OCI-M2 (cell line): ENCODE data around the gene RCAN2.

ENCODE experiments used
- DNase-seq: peaks from one replicate; lab custom pipeline; 2025; ENCODE audit not compliant: unreplicated experiment; lab: John Stamatoyannopoulos, UW

RCAN2 gene

DNA sequence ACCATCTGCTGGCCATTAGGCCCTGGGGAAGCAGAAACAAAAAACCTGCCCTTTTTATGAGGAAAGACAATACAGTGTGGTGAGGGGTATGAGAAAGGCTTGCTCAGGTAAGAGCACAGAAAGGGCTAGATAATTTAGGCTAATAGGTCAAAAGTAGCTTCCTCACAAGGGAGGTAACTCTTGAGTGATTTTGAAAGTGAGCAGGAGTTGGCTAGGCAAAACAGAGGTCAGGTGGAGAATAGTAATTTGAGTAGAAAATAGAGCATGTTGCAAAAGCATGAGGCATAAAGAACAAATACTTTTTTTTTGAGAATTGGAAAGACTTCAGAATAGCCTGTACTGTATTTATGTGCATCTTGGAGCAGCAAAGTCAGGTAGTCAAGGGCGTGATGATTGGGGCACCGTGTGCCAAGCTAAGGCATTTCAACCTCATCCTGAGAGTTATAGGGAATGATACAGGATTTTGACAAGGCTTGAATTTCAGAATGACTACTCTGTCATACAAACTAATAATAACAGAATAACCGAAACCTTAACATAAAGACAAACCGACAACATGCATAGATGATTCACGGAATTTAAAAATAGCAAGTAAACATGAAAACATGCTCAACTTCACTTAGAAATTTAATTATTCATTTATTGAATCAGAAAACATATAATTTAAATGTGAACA lies 197.5 kb downstream of the RCAN2 start:
- DNase-seq: no peak

DNA sequence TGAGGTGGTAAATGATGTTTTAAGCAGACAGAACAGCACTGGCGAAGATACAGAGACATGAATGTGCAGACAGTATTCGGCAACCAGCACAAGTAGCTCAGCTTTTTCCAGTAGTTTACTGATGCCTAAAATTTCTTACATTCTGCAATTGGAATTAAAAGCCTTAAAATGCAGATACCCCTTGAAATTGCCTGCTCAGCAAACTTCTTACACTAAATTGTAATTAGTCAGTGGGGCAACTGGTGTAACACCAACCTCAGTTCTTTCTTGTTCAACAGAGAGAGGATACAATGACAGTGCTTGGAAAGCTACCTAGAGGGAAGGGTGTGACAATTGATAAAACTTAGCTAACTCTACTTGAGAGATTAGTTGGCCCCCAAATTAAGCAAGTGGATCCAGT lies 199.4 kb downstream of the RCAN2 start:
- no peak for DNase-seq

DNA sequence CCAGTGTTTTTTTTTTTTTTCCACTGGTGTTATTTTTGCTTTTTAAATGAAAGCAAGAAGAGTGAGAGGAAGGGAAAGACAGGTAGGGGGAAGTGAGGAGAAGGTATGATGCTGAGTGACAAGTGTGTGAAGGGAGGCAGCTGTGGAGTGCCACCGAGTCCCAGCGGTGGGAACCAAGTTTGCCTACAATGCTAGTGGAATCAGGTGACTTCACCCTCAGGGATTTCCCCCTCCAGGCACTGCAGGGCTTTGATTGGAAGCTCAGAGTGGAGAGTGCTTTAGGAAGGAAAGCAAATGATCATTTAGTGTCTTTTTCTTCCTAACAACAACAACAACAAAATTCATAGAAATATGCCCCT lies 200.0 kb downstream of the RCAN2 start:
- DNase-seq: no peak

DNA sequence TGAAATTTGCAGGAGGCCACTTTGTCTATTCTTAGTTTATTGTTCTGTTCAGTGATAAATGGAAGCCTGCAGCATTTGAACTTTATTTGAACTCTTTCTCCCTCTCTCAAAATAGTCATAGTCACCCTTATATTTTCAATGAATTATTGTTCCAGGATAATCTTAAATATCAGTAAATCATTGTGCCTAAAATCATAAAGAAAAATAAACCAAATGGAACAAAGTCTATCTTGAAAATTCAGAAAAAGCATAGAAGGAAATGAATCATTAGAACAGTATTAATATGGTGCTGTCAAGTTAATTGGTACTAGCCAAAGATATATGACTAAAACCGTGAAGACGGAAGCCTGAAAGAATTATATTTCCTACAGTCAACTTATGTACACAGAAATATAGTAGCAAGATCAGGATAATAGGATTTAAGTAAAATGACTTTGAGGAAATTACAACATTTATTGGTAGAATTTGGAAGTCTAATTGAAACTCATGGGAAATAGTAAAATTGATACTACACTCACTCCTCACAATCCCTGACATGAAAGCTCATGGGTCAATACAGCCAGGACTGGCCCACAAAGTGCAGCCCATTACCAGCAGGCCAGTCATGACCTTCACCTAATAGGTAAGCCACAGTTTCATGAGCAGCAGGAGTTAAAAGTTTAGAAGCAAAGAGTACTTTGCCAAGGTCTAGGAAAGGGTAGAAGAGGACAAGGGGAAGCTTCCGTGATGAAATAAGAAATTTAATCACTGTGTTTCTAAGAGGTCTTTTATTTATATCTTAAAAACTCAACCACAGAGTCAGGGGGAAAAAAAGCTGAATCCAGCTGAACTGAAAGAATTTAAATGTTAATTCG lies 200.6 kb downstream of the RCAN2 start:
- DNase-seq: no peak

DNA sequence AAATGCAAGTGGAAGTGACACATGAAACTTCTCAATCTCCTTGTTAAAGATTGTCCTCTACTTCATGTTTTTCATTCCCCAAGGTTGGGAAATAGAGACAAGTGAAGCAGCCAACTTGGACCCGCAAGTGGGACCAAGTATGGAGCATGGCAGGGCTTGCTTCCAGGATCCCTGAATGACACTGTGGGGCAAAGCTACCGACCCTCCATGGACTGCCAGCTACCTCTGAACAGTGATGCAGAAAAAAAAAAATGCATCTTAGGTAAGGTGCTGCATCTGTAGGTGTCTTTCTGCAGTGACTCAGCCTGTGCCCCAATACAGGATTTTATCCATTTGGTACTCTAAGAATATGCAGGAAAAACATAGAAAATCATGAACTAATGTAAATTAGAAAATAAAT lies 201.4 kb downstream of the RCAN2 start:
- DNase-seq: no peak

DNA sequence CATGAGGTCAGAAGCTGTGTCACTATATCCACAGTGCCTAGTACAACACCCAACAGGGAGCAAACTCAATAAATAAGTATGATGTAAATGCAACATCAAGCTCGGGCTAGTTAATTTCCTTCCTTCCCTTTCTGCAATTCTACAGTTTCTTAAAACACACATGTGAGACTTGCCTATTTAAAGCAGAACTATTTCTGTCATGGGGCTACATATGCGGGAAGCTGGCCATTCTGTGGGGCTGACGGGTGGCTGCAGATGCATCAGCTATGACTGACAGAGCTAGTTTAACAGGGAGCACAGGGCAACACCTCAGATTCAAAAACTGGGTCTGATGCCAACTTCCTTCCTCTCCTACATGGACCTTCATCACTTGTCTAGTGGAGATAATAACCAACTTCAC lies 202.4 kb downstream of the RCAN2 start:
- DNase-seq: no peak

DNA sequence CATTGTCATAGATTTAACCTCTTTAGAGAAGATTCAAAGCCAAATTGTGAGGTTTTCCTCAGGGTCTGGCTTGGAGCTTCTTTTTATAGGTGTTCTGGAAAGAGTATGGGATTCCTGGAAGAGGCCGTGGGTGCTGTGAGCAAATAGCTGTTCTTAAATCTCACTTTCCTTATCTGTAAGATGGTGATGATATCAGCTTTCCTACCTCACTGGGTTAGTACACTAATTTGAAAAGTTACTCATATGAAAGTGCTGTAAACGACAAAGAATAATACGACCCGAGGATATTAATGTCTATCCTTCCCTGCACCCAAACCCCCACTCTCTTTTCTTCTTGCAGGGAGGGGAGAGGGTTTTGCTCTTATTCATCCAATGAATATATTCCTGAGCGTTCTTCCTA lies 203.6 kb downstream of the RCAN2 start:
- no peak for DNase-seq

DNA sequence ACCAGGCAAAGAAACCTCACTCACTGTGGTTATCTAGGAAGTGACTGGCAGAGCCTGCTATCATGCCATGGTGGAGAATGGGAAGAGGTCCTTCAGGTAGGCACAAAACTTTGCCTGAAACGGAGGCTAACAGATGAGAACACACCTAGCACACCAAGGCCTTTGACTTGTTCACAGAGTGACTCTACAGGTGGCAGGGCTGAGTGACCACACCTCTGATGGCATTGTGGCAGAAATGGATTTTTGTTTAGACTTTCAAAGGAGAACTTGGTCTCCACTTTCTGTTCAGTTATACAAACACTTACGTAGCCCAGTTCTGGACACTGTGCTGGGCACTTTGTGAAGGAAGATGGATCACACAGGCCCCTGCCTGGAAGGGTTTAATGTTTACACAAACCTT lies 204.2 kb downstream of the RCAN2 start:
- DNase-seq: no peak

DNA sequence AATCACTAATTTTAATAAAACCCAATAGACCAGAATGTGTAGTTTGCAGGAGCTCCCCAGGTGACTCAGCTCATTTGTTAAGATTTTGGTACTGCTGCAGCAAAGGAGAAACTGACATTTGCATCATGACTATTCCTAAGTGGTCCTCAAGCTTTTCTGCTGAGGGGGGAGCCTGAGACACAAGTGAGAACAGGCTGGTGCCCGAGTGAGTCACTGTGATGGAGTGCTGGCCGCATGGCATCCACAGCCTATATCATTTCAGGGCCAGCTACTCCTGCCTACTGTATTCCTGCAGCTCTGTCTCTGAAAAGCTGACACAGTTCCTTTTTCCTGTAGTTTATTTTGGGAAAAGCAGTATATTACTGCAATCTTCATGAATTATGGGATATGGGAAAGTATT lies 206.8 kb downstream of the RCAN2 start:
- no peak for DNase-seq

DNA sequence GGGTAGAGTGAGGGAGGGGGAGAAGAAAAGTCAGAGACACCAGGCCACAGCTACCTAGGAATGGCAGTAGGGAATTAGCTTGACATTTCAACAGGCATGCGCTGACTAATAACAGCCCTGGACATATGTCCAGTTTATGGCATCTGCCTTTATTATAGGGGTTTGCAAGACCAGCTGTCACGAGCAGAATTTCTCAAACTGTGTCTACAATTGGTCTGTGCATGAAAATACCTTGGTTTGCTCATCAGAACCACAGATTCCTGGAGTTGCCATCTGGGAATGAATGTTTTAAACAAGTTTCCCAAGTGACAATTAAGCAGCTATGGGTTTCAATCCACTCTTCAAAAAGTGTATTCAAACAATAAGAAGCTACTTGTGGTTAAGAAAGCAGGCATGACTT lies 210.1 kb downstream of the RCAN2 start:
- DNase-seq: no peak

DNA sequence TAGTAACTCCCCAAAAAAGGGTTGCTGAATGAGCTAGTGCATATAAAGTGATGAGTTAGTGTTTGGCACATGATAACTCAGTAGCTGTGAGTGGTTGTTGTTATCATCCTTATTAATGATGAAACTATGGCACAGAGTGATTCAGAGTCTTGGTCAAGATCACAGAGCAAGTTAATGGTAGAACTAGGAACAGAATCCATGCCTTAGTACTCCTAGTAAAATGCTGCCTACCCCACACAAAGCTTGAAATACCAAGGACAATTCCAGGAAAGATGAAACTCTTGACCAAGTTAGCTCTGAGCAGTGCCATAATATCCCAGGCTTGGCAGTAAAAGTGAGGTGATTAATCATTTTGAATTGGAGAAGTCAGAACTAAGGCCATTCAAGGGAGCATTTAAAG lies 211.4 kb downstream of the RCAN2 start:
- no peak for DNase-seq

DNA sequence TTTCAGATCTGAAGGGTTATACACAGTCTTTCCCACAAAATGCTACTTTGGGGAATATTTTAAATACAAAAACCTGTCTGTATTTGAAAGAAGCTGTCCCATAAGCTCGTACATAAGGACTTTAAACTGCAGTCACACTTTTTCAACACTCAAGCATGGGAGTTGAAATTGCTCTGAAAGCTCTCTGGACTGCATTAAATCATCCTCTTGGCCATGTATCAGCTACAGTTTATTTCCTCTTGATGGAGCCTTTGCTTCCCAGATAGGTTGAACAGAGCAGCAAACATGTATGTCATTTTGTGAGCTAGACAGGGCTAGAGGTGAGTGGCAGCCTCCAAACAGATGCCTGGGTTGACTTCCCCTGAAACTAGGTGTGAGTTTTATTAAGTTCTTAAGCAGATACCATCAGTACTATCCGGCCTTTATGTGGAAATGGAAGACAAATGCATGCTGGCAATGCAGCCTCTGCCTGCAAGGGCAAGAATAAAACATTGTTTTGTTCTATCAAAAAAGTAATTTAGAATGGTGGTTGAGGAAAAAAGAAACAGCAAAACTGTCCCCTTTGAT lies 214.6 kb downstream of the RCAN2 start:
- DNase-seq: no peak

DNA sequence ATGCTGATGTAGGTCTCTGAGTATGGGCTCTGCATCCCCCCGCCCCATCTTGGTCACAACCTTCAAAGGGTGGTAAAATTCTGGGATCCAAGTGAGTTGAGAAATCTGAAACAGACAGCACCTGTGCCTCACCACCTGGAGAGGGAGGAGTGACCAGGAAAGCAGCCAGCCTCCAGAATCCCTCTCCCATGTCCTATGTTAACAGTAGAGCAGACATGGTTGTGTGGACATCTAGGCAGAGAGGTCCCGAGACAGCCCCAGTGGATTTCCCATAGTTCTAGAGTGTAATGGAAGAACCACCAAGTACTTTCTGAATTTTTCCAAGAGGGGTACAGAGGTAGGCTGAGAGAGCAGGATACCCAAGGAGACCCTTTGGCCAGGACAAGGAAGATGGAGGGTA lies 216.7 kb downstream of the RCAN2 start:
- no peak for DNase-seq

DNA sequence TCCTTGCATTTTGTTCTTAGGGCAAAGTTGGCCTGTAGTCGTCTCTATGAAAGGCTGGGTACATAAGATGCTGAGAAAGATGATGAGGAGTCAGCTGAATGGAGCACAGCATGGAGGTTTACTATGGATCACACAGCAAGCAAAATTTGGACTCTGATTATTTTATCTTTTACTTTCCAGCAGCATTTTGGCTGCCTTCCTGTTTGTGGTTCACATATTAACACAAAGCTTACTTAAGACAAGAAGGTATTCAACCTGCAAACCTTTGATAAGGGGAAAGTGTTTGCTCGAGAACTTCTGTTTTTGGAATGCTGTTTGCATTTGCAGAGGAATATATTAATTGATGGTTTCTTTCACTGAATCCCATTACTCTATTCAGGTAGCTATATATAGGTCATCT lies 217.3 kb downstream of the RCAN2 start:
- DNase-seq: no peak

DNA sequence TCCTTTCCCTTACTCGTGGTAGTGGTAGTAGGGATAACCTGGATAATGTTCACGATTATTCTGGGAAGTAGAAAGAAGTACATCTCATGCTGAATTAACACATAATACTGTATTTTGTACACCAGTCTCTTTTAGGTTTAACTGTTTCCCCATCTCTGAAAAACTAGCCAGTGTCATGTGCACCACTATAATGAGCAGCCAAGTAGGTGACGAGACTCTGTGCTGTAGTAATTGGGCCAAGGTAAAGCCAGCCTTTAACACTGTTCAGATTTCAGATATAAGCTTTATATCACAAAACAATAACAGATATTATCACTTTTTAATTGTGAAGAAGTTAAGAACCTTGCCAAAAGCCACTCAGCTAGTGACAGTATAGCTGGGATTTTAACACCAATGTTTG lies 219.5 kb downstream of the RCAN2 start:
- DNase-seq: no peak

DNA sequence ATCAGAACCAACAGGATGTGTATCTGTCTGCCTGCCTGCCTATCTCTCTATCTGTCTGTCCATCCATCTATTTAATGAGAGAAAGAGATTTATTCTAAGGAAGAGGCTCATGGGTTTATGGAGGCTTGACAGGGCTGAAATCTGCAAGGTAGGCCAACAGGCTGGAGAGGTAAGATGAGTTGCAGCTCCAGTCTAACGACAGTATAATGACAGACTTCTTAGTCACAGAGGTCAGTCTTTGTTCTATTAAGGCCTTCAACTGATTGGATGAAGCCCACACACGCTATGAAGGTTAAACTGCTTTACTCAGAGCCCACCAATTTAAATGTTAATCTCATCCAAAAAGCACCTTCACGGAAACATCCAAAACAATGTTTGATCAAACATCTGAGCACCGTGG lies 220.1 kb downstream of the RCAN2 start:
- no peak for DNase-seq

DNA sequence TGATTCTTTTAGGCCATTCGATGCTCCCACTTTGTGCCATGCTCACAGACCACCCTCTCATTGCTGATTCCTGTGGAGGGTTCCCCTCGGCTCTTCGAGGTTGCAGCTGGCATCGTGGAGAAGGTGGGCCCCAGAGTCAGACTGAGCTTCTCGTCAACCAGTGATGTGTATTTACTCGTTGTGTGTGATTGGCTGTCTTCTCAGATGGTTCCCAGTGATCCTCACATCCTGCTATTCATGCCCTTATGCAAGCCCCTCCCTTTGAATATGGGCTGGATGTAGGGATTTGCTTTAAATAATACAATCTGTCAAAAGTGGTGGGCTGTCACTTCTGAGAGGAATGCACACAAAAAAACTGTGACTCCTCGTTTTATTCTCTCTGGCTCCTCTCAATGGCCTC lies 220.9 kb downstream of the RCAN2 start:
- no peak for DNase-seq

DNA sequence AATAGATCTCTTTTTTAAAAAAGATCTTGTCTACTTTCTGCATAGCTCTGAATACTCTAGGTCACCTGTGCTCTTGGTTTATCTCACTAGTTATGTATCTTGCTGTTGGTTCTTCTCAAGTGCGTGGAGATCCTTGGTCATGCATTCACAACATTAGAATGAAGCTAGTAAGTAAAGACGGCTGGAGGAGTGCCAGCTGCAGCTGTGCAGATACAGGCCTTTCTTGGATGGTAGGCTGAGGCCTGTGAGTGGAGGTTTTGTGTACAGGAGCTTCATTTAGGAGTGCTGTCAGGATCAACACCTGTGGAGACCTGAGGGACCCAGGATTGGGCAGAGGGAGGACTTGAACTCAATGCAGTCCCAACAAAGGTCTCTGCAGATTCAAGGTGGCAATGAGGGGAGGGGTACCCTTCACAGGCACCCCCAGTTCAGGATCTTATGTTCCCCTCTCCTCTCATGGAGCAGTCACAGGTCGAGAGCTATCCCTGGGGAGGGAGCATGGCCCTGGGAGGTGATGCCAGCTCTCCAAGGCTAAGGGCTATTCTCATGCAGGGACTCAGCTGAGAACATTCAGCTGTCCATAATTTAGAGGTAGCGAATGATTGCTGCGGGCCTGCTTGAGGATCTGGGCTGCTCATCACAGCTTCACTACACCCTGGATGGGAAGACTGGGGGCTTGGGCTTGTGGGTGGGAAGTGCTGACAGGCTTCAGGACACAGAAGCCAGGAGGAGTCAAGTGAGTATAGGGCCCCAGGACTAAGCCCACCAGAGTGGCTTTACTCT lies 221.6 kb downstream of the RCAN2 start:
- DNase-seq: no peak

DNA sequence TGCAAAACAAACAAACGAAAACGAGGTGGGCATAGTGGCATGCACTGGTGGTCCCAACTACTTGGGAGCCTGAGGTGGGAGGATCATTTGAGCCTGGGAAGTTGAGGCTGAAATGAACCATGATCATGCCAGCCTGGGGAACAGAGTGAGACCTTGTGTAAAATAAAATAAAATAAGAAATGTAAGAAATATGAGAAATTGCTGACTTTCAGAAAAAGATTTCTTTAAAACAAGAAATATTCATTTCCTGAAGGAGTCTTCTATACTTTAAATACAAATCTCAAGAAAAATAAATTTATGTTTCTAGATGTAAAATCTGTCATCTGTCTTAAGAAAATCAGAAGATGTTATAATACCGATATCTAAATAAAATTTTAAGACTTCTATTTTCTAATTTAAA lies 223.7 kb downstream of the RCAN2 start:
- DNase-seq: no peak

DNA sequence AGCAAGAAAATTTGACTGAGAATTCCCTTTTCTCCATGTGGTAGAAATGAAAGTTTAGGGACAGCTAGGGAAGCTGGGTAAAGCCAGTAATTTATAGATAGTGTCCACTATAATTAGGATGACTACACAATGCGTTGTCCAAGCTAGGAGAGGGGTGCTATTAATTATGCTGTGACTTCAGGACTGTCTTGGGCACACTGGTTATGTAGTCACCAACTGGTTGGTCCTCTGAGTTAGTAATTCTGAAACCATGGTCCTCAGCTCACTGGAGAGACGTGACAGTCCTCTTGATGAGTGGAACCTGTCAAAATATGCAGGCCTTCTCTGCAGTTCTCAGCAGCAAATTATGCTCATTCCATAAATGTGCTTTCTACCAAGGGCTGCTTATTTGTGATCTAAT lies 225.9 kb downstream of the RCAN2 start:
- no peak for DNase-seq

DNA sequence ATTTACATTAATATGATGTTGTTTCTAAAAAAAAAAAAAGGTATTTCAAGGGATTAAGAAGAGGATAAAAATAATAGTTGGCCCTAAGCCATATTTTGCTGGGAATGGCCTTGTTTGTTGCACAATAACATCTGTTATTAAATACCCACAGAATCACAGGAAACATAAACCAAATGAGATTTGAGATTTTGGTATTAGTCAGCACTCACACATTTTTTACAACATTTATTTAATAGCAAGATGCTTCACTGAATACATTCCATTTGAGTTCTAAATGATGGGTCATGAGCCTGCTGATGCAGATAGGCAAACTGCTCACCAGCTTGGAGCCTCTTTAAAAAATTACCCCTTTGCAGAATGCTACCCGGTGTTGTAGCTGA lies 227.6 kb downstream of the RCAN2 start:
- DNase-seq: no peak
